Cerebellar cortex (tissue), 1 donor: ENCODE results near the gene KRT40.

ENCODE experiments used
- DNase-seq: peaks from one replicate; pipeline ENCODE4 v3.0.0-alpha.2; 2015; ENCODE audit warnings: low spot score

Gene KRT40

DNA sequence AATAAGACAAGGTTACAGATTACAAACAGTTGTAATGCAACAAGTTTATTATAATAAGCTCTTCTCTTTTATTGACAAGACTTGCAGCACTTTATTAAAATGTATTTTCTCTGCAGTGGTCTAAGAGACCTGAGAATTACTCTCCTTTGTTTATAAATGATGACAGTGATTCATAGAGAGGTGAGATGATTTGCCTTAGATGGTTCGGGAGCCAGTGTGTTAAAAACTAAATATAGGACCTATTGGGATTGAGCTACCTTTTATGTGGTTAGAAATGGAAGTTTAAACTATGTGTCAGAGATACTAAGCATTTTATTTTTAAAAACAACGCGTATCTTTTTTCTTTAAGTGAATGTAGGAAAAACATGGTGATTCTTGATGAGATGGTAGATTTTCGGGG, 12.7 kb upstream of the KRT40 start:
- DNase-seq = no peak

DNA sequence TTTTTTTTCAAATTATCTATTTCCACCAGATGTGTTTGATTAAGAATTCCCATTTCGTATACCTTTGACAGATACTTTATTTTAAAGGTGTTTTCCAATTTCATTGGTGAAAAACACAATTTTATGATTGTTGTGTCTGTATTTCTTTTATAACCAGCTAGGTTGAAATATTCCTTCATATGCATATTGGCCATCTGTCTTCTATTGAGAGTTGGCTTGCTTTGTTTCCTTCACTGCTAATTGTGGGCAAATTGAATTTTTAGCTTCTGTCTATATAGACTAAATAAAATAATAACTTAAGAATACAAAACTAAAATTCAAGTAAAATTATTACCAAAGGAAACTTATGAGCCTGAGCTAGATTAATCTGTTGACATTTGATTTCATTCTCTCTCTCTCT, 11.0 kb upstream of the KRT40 start:
- DNase-seq = peak; percentile 56

DNA sequence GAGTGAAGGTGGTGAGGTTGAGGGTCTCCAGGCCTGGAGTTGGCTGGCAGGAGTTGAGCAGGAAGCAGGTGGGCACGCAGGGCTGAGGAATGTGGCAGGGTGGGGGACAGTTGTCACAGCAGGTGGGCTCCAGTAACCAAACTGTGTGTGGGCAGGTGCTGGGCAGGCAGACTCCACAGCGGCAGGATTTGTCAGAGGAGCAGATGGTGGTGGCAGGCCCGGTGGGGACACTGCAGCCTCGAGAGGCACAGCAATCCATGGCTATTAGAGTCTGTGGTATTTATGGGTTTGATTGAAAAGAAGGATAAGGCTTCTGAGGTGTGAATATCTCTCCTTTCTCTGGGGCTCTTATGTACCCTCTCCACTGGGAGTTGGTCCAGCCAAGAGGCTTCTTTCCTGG, 9.7 kb upstream of the KRT40 start, which contains the start of gene KRTAP3-3:
TSS of gene KRTAP3-3 (minus strand) at position 326 of the 400 bp plus-strand sequence. CDS start at position 259, 67 bp downstream.
- DNase-seq = peak; percentile 15

DNA sequence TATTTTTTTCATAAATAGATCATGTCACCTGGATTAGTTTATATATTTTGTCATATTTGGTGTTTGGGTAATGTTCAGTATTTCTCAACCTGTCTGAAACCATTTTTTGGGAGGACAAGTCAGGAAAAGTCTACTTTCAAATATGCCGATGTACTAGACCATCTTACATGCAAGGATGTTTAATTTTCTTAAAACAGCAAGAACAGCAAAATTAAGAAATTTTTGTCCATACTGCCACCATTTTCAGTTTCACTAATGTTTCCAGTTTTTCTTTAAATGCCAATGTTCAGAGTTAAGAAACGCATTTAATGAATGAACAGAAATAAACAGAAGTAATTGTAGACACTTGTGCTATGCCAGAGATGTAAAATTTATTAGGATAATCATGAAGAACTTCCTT, 9.0 kb upstream of the KRT40 start:
- DNase-seq = no peak

DNA sequence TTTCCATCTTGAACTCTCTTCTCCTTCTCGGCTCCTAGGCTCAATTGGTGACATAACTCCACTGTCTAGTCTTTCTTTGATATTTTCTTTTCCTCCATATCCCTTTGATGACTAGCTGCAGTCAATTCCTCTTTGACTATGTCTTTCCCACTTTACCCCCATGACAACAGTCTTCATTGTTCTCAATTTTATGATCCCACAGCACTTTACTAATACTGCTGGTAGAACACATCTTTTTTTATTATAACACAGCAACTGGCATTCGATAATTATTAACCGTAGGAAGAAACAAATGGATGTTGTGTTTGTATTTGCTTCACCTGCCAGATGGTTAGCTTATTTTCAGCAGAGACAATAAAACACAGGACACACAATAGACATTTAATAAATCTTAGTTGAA, 8.5 kb upstream of the KRT40 start:
- DNase-seq = no peak

DNA sequence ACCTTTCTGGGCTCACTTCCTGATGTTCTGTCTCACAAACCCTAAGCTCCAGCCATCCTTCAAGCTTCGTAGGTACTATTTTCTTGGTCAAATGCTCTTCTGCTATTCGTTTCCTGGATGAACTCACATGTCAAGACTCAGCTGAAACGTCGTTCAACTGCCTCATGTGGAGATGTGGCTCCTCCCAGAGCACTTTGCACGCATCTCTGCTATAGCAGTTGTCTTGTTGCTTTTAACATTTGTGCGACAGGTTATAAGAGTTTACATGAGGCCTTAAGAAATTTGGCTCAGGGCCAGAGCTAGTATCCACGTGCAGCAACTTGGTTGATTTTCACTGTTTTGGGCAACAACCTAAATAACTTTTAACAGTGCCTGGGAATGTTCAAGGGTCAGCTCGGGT, 2.8 kb upstream of the KRT40 start:
- DNase-seq = no peak

DNA sequence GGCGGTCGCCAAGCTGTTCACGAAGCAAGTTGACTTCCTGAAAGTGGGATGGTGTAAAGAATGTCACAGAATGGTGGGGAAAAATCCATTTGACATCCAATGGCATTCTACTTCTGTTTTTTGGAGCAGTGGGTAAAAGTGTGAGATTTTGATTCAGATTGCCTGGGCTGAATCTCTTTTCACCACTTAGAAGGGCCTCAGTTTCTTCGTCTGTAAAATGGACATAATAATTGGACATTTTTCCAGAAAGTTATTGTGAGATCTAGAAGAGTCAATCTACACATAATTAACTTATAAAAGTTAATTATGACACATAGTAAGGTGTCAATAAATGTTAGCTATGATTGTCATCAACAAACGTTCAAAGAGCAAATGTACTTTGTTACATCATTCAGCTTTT, 3.0 kb downstream of the KRT40 start:
- no peak for DNase-seq

DNA sequence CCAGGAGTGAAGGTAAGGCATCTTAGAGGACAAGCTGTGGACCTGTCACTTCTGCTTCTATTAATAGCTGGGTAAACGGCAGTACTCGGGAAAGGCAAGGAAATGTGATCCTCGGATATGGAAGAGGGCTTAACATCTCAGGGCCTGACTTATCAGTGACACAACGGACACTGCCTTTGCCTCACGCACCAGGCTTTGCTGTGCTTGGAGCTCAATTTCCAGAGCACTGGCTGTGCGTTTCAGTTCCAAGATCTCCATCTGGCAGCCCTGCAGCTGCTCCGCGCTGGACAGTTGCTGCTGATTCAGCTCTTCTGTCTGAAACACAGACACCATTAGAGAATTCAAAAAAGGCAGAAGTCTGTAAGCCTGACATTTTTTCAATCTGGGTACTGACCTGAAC, 3.5 kb downstream of the KRT40 start:
- peak; percentile 25 for DNase-seq

DNA sequence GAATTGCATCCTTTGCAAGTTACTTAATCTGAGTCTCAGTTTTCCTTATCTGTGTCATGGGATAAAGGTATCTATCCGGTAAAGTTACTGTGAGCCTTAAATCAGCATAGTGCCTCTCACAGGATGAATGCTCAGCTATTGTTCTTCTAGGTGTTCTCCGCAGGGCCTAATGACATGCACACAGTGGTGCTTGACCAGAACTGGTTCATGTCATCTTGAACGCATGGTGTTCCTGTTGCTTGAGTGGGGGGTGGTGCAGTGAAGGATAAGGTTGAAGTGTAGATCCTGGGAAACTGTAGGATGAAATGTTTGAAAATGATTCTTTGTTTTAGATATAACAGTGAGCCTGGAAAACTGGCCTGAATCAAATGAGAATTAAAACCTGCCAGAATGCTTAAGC, 4.0 kb downstream of the KRT40 start:
- DNase-seq = no peak

DNA sequence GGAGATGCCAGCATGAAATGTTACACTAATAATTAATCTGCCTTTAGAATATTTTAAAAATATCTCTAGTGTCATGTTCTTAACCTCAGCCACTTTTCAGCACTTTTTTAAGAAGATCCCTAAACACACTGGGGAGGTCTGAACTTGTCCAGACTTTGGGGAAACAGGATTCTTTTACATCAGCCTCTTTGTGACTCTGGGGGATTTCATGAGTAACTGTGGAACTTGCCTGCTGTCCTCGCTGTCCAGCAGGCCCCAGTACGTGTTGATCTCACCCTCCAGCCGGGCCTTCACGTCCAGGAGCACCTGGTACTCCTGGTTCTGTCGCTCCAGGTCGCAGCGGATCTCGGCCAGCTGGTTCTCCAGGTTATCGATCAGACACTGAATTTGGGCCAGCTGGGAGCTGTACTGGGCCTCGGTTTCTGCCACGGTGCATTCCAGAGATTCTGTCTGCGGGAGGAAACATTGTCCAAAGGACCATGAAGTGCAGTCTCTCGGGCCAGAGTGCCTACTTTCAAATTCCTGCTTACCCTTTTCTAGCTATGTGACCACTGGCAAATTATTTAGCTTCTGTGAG, 5.5 kb downstream of the KRT40 start:
- DNase-seq = no peak

DNA sequence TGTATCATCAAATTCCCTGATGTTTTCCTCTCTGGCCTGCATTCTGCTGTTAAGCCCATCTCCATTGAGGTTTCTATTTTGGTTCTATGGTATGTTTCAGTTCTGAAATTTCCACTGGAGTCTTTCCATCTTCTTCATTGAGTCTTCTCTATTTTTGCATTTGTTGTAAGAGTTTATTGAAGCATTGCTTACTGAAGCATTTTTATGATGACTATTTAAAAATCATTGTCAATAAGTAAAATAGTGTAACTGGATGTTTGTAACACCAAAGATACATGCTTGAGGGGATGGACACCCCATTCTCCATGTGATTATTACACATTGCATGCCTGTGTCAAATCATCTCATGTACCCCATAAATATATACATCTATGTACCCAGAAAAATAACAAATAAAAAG, 8.6 kb downstream of the KRT40 start:
- DNase-seq = no peak

DNA sequence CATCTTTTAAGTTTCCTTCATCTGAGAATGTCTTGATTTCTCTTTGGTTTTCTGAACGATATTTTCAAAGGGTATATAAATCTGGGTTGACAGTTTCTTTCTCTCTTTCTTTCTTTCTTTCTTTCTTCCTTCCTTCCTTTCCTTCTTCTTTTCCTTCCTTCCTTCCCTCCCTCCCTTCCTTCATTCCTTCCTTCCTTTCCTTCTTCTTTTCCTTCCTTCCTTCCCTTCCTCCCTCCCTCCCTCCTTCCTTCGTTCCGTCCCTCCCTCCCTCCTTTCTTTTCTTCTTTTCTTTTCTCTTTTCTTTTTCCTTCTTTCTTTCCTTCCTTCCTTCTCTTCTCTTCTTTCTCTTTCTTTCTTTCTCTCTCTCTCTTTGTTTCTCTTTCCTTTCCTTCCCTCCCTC, 9.8 kb downstream of the KRT40 start:
- DNase-seq = no peak

DNA sequence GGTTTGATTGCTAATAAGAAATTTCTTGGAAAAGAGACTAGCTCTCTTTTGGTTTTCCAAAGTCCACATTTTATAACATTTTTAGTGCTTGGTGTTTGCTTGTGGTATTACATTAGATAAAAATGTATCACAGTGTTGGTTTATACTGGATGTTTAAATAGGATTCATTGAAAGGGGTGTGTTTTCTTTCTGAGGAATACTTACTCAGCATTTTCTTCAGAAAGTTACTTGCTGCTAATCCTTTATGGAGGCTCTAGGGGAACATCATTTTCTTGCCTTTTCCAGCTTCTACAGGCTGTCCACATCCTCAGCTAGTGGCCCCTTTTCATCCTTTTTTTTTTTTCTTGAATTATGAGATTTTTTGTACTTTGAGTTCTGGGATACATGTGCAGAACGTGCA, 16.5 kb downstream of the KRT40 start:
- DNase-seq = no peak

DNA sequence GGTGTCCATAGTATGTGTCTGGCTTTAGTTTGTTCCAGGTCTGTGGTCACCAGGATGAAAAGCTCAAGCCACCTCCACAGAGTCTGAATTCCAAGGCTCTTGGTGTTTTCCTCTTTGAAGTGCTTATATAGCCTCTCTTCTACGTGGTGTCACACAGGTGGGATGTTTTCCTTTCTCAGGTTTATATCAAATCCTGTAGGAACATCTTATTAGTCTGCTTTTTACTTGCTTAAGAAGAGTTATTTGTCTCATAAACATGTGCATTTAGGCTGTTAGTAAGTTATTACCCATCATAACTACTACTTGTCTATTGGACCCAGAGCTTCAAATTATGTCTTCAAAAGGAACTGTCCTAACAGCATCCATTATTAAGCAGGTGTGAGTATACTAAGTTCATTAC, 17.3 kb downstream of the KRT40 start, which contains the start of gene KRT39:
TSS of gene KRT39 (minus strand) at position 101 of the 400 bp plus-strand sequence. CDS start at position 9, 92 bp downstream.
- DNase-seq = no peak

DNA sequence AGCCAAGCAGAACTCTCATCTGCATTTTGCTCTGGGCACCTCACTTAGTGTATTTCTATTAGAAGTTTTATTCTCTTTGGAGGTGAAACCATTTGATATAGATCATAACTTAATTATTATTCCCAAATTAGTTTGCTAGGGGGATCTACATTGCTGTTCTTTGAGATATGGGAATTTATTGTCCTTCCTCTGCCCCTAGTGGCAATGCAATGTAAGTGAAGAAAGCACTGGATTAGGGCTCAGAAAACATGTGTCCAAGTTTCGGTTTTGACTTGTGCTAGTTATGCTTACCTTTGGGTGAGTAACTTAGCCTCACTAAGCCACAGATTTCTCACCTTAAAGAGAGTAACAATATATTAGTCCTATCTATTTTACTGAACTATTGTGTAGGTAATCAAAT, 20.3 kb downstream of the KRT40 start:
- no peak for DNase-seq

DNA sequence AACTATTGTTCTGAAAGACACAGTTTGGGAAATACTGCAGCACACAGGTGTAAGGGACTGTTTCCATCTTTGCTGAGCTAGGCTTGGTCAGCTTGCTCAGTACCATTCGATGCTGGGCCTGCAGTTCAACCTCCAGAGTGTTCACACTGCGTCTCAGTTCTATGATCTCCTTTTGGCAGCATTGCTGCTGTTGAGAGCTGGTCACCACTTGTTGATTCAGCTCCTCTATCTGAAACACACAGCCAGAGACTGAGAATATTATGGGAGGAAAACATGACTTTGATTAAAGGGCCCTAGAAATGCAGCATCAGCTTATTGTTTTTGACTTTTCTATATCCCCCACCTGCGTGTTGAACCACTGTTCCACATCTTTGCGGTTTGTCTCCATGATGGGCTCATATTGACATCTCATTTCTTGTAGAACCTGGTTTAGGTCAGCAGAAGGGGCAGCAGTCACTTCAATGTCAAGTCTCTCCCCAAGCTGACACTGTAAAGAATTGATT, 22.0 kb downstream of the KRT40 start:
- DNase-seq = no peak

DNA sequence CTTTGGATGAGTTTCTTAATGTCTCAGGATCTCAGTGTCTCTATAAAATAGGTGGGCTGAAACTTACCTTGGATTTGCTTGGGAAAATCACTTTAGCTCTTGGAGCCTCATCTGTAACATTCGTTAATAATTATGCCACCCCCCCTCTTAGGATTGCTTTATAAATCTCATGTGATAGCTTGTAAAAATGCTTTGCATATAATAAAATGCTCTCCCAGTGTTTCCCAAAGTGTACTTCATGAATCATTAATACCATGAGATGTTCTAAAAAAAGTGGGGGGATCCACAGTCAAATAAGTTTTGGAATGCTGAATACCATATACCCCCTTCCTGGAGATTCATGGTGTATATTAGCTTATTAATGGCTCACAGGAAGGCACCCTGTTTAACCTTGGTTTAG, 22.5 kb downstream of the KRT40 start:
- no peak for DNase-seq

DNA sequence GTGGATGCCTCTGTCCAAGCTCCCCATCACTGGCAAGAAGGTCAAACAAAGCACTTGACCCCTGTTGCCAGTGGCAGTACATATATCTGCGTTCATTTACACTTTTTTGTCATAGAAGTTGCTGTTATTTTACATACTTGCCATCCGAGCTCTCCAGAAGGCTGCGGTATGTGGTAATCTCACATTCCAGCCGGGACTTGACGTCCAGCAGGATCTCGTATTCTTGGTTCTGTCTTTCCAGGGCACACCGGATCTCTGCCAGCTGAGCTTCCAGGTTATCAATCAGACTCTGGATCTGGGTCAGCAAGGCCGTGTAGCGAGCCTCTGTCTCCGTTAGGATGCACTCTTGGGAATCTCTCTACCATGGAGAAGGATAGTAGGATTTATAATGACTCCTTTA, 24.0 kb downstream of the KRT40 start:
- DNase-seq = no peak

DNA sequence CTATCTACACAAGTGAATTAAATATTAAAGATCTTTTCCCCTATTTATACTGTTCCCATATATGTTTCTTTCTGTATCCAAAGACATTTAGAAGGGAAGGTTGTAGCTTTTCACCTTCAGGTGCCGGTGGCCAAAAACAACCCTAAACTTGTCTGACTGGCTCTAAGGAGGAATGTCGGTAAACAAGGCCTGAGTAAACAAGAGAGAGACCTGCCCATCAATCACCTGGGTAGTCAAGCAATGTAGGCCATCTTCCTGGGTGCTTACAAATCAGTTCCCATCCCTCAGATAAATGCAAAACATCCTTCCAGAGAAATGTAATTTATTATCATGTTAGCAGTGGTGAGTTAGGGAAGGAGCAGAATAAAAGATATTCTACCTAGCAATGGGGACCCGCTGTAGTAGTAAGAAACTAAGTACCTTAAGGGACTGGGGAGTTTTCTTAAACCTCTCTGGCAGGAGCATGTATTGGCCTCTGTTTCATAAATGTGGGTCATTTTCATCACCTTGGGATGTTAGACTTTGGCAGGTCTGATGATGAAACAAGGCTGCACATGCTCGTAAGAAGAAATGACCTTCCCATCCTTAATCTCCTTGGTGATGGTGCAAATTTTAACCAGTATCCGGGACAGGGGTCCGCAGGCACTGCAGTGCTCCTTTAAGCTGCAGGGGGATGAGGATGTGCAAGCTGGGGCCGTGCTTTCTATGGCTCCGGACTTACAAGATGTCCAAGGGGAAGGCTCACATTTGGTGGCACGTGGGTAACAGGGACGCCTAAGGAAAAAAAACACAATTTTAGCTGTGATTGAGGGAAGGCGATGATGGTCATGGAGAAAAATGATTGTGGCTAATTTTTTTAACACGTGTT, 25.8 kb downstream of the KRT40 start:
- no peak for DNase-seq

DNA sequence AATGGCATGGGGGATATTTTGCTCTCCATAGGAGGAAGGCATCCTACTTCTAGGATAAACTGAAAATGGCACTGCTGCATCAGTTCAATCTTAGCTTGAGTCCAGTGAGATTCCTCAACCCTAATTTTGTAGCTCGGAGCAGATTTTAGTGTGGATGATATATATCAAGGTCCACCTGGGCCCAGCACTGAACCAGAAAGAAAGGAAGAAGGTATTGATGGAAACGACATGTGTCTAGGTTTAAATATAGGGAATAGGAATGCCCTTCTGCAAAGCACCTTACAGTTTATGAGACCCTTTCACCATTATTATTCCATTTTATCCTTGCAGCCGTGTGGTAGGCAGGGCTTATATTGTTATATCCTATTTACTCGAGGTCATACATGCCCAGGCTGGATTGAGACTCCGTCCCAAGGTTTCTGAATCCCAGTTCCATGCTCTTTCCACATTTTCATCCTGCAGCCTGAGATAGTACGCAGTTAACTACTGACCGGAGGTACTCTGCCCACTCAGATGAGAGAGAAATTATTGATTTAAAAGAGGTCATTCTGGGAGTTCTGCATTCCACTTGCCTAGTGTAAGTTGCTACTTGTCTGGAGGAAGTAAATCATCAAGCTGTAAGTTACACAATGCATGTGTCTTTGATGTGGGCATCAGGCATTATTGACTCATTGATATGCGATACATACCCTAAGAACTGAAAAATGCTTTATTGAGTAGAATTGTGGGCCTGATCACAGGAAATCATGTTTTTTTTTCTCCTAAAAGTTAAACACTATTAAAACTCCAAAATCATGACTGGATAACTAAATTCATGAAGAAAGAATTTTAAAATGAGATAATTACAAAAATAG, 27.5 kb downstream of the KRT40 start:
- no peak for DNase-seq

DNA sequence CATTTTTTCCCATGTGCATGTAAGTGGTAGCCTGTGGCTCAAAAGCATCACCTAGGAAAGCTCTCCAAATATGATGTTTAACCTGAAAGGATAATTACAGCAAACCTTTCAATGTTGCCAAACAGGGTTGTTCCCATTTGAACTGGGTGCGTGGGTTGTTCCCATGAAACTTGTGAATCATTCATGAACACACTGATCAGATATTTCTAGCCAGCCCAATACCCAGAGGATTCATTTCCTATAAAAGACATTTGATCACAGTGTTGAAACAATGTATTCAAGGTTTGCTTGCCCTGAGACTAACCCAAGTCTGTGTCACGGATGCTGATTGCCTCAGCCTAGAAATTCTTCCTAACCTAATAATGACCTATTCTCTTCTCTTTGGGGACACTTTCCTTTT, 30.2 kb downstream of the KRT40 start:
- DNase-seq = no peak

DNA sequence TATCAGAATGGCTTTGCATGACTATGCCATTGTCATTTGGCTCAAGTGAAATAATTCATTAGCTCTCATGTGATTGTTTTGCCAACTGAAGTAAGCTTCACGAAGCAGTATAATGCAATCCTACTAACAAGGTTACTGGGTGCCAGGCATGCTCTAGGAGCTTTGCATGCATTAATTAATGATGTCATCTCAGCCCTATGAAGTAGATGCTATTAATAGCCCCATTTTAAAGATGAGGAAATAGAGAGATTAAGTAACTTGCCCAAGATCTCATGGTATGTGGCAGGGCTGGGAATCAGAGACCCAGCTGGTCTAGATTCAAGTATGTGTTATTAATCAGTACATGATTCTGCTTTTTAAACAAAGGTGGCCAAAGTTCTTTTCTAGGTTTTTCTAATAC, 31.5 kb downstream of the KRT40 start:
- no peak for DNase-seq

DNA sequence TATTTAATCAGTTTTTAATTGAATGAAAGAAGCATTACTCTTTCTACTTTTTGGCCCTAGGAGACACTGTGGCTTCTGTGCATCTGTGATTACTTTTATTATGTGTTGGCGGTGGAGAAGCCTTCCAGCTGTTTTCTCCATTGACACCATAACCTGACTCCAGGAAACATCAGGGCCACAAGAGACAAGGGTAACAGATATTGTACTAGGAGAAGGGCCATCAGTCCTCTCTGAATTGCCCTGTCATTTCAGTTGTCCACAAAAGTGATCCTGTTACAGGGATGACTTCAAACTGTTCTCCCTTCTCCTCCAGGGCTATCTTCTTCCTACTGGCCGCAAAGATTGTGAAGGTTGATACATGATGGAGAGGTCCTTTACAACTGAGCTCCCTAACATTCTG, 32.0 kb downstream of the KRT40 start:
- no peak for DNase-seq
